K562 (cell line): ENCODE results near the gene ILF2.

Experiments used
- BRCA1 ChIP-seq, 2 experiments: fragments of 450-650 bp in 1 of 2; sonication (generic) in 1 of 2; formaldehyde crosslinking in 1 of 2; IDR thresholded peaks; 2 replicates each; pipeline versions ENCODE4 v1.5.0 to v1.6.1; 2017 to 2020; ENCODE audit warnings: mild to moderate bottlenecking in 1 of 2, missing genetic modification reagents in 1 of 2
- CCAR2 ChIP-seq: fragments of 200-400 bp; formaldehyde crosslinking; IDR thresholded peaks from 2 replicates; pipeline ENCODE4 v1.6.1; 2017; ENCODE audit warnings: mild to moderate bottlenecking, low read depth, low read length
- EGR1 ChIP-seq: fragments of 450-650 bp; conservative IDR thresholded peaks from 2 replicates; pipeline ENCODE4 v1.6.1; 2017; ENCODE audit warnings: mild to moderate bottlenecking
- MEIS2 ChIP-seq: fragments of 450-650 bp; IDR thresholded peaks from 2 replicates; pipeline ENCODE4 v1.6.1; 2014; ENCODE audit warnings: mild to moderate bottlenecking; ENCODE audit not compliant: partially characterized antibody
- RBM14 ChIP-seq: fragments of 200-400 bp; formaldehyde crosslinking; IDR thresholded peaks from 2 replicates; pipeline ENCODE4 v1.6.1; 2018; ENCODE audit warnings: low read depth, mild to moderate bottlenecking, low read length, moderate library complexity, borderline replicate concordance; ENCODE audit not compliant: insufficient read depth
- SMAD1 ChIP-seq: fragments of 150-350 bp; IDR thresholded peaks from 2 replicates; pipeline ENCODE4 v1.6.1; 2014; ENCODE audit warnings: low read length, low read depth; ENCODE audit not compliant: partially characterized antibody
- SP1 ChIP-seq: sonication (generic); formaldehyde crosslinking; IDR thresholded peaks from 2 replicates; pipeline ENCODE4 v1.8.1; 2022; ENCODE audit warnings: mild to moderate bottlenecking, missing genetic modification reagents
- STAT5B ChIP-seq: fragments of 250-450 bp; sonication (Bioruptor Pico); IDR thresholded peaks from 2 replicates; pipeline ENCODE4 v1.8.0; 2021; ENCODE audit warnings: mild to moderate bottlenecking, inconsistent platforms
- TBP ChIP-seq: optimal IDR thresholded peaks from 2 replicates; pipeline ENCODE3; 2011; ENCODE audit warnings: low read depth, low read length, improper control_type of control experiment
- ZC3H4 ChIP-seq: sonication (generic); formaldehyde crosslinking; IDR thresholded peaks from 2 replicates; pipeline ENCODE4 v1.9.0; 2021; ENCODE audit warnings: missing genetic modification reagents, borderline replicate concordance
- ZFP36 ChIP-seq: fragments of 150-350 bp; IDR thresholded peaks from 2 replicates; pipeline ENCODE4 v1.6.1; 2018; ENCODE audit warnings: low read length, low read depth; ENCODE audit not compliant: partially characterized antibody
- TF ChIP-seq, protein P1 (sequence below): sonication (generic); formaldehyde crosslinking; IDR thresholded peaks from 2 replicates; pipeline ENCODE4 v1.9.0; 2022; ENCODE audit warnings: mild to moderate bottlenecking, missing genetic modification reagents

DNA sequence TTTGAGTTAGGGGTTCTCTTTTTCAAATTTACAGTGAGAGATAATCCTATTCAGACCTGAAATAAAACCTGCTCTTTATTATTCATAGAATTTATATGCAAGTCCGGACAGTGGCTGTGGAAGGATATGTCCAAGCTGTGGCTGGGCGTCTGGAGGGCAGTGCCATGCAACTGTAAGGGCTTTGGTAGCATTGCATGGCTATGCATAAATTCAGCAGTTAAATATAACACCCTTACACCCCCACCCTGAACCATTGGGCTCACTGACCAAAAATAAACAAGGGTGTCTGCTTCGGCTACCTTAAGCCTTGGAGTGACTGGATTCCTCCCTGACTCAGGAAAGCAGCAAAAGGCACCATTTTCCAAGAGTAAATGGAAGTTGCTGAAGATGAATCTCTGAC is 31.5 kb downstream of the ILF2 start:
- no peak for TF ChIP-seq ZC3H4 (CRISPR knock-in tag)
- no peak for TF ChIP-seq BRCA1 (IDR thresholded peaks at IDR 0.05)
- TF ChIP-seq BRCA1 (CRISPR knock-in tag; IDR thresholded peaks at IDR 0.05) = no peak
- TF ChIP-seq MEIS2 = no peak
- TF ChIP-seq, protein P1, sequence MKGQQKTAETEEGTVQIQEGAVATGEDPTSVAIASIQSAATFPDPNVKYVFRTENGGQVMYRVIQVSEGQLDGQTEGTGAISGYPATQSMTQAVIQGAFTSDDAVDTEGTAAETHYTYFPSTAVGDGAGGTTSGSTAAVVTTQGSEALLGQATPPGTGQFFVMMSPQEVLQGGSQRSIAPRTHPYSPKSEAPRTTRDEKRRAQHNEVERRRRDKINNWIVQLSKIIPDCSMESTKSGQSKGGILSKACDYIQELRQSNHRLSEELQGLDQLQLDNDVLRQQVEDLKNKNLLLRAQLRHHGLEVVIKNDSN (CRISPR knock-in tag) = no peak
- TF ChIP-seq SP1 (CRISPR knock-in tag) = no peak
- TF ChIP-seq EGR1 = no peak
- no peak for TF ChIP-seq RBM14
- TF ChIP-seq STAT5B (CRISPR knock-in tag) = no peak
- TF ChIP-seq SMAD1 = no peak
- no peak for TF ChIP-seq CCAR2
- no peak for TF ChIP-seq TBP
- TF ChIP-seq ZFP36 = no peak
